Upper lobe of left lung (tissue), 6 donors: ENCODE data around the gene EYA4. TPM values are rescaled to one million over a fixed set of nuclear protein-coding genes. Genes with fewer than 3 reads are reported as not detected.

ENCODE experiments used
- ATAC-seq, 2 donors: fragments of 200-7000 bp; cut with Tn5 transposase; one replicate each; pipeline ENCODE4 v1.9.1; 2022; ENCODE audit warnings: mild to moderate bottlenecking in 2 of 2, moderate library complexity in 2 of 2; ENCODE audit not compliant: low FRiP score in 2 of 2
- DNase-seq, 2 donors: peaks; one replicate each; pipeline ENCODE4 v3.0.0-alpha.2; 2019 to 2020
- H3K27ac ChIP-seq, 4 donors: fragments of 200-600 bp; sonication (generic); one replicate each; pipeline ENCODE4 v1.5.1; 2016 to 2019
- H3K27me3 ChIP-seq, 4 donors: fragments of 200-600 bp; sonication (generic); one replicate each; pipeline ENCODE4 v1.5.1; 2017 to 2019
- H3K36me3 ChIP-seq, 4 donors: fragments of 200-600 bp; sonication (generic); one replicate each; pipeline ENCODE4 v1.5.1; 2016 to 2019
- H3K4me1 ChIP-seq, 4 donors: fragments of 200-600 bp; sonication (generic); one replicate each; pipeline ENCODE4 v1.5.1; 2018 to 2019
- H3K4me3 ChIP-seq, 4 donors: fragments of 200-600 bp; sonication (generic); one replicate each; pipeline ENCODE4 v1.5.1; 2017 to 2019; ENCODE audit warnings: mild to moderate bottlenecking in 2 of 4, moderate library complexity in 1 of 4
- H3K9me3 ChIP-seq, 4 donors: fragments of 200-600 bp; sonication (generic); one replicate each; pipeline ENCODE4 v1.5.1; 2018 to 2019
- CTCF ChIP-seq, 6 experiments: fragments of 450-650 bp in 4 of 6; fragments of 200-600 bp in 2 of 6; sonication (generic) in 2 of 6; IDR thresholded peaks; one replicate each; pipeline ENCODE4 v1.5.1; 2016 to 2019; ENCODE audit warnings: antibody characterized with exemption in 6 of 6
- EP300 ChIP-seq, 4 donors: sonication (generic); formaldehyde crosslinking; IDR thresholded peaks; one replicate each; pipeline ENCODE4 v1.5.1; 2017; ENCODE audit warnings: antibody characterized with exemption in 4 of 4, control low read depth in 2 of 4
- POLR2A ChIP-seq, 4 donors: fragments of 450-650 bp; IDR thresholded peaks; one replicate each; pipeline ENCODE4 v1.5.1; 2016 to 2017; ENCODE audit warnings: antibody characterized with exemption in 4 of 4, mild to moderate bottlenecking in 2 of 4
- POLR2AphosphoS5 ChIP-seq, 2 donors: sonication (generic); formaldehyde crosslinking; IDR thresholded peaks; one replicate each; pipeline ENCODE4 v1.5.1; 2017; ENCODE audit warnings: antibody characterized with exemption in 2 of 2
- WGBS, 2 donors: methylation state at CpG; one replicate each; pipeline ENCODE4 v1.1.5; 2017 to 2018; 5-methylcytosine and 5-hydroxymethylcytosine counted together
- total RNA-seq, 6 donors: library from RNA; depleted of rRNA in 4 of 6; stranded (reverse); fragments of >200 nt in 4 of 6; gene quantifications; one replicate each; pipeline versions ENCODE4 v1.1.0 to v1.2.1, GENCODE V29; 2016 to 2021
- donor health status: DM: no; HTN: no; CAD: no; lungs with moderate emphysema.
- donor health status: DM: no; HTN: yes; CAD: no; lungs with severe emphysema.

The EYA4 gene
- total RNA-seq, 6 donors from 2014 or later, result 1.0 to 8.9 (median 4.2) TPM

DNA sequence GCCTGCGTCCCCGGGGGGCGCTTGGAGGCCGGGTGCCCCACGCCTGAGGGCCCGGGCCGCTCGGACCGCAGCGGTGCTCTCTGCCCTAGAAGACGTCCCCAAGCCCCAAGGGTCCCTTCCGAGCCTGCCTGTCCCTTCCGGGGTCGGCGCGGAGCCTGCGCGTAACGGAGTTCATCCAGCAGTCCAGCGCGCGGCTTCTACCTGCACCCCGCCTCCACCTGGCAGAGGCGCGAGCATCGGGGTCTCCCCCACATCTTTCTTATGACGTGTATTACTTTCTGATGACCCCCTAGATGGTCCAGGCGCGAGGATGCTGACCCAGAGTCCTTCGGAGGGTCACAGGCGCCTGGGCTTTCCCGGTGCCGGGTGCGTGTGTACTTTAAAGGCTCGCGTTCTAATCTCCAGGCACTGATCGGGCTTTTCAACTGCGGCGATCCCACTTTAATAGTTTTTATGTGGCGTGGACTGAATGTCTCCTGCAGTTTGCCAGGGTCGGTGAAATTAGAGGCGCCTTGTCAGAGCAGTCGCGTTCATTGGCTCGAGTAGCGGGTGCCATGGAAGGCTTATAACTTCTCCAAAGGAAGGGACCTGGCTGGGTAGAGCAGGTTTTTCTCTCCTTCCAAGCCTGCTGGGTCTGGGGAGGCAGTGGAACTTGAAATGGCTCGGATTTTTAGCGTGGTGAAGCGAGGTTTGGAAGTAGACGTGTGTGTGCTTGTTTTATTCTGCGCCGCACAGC, 912 bp downstream of the EYA4 start:
- peak in 1 of 2 donors; percentile 58 for ATAC-seq
- WGBS, 2 donors, result 3 to 5% methylated on average over 18 to 30 of the region's 52 CpGs
- peak overlapping the region; percentile 6 to 54 (median 40) for H3K4me3 ChIP-seq
- H3K27me3 ChIP-seq, result peaks cover 0 to 30% (median 15%) of the 10 kb centered on the region in 4 donors
- no peaks in the 10 kb centered on the region for H3K9me3 ChIP-seq
- peak overlapping the region in 2 of 4 donors; percentile 31 to 61 for H3K27ac ChIP-seq
- TF ChIP-seq POLR2AphosphoS5 (IDR thresholded peaks at IDR 0.05), result no peak
- no peak for TF ChIP-seq EP300 (IDR thresholded peaks at IDR 0.05)
- no peak for TF ChIP-seq POLR2A (IDR thresholded peaks at IDR 0.05)
- TF ChIP-seq CTCF (IDR thresholded peaks at IDR 0.05), result no peak
- peaks cover 19 to 28% (median 22%) of the 10 kb centered on the region in 4 donors for H3K4me1 ChIP-seq
- DNase-seq, result peak in 1 of 2 donors; percentile 83
- H3K36me3 ChIP-seq, result no peaks in the 10 kb centered on the region

GRCh38 chr6:133242637-133243585, 1.8 kb downstream of the EYA4 start:
- TF ChIP-seq EP300 (IDR thresholded peaks at IDR 0.05), result no peak
- TF ChIP-seq POLR2AphosphoS5 (IDR thresholded peaks at IDR 0.05), result no peak
- TF ChIP-seq POLR2A (IDR thresholded peaks at IDR 0.05), result no peak
- TF ChIP-seq CTCF (IDR thresholded peaks at IDR 0.05), result no peak
- peak overlapping the region in 1 of 4 donors; percentile 61 for H3K27ac ChIP-seq
- peak in 1 of 2 donors; percentile 13 for DNase-seq
- peak overlapping the region in 3 of 4 donors; percentile 35 to 54 (median 46) for H3K4me3 ChIP-seq
- H3K36me3 ChIP-seq, result no peaks in the 10 kb centered on the region
- H3K27me3 ChIP-seq, result peaks cover 0 to 30% (median 15%) of the 10 kb centered on the region in 4 donors
- ATAC-seq, result peak in 1 of 2 donors; percentile 38
- peaks cover 19 to 28% (median 22%) of the 10 kb centered on the region in 4 donors for H3K4me1 ChIP-seq
- H3K9me3 ChIP-seq, result no peaks in the 10 kb centered on the region
- WGBS, 2 donors, result 8 to 10% methylated on average over 31 to 36 of the region's 36 CpGs

DNA sequence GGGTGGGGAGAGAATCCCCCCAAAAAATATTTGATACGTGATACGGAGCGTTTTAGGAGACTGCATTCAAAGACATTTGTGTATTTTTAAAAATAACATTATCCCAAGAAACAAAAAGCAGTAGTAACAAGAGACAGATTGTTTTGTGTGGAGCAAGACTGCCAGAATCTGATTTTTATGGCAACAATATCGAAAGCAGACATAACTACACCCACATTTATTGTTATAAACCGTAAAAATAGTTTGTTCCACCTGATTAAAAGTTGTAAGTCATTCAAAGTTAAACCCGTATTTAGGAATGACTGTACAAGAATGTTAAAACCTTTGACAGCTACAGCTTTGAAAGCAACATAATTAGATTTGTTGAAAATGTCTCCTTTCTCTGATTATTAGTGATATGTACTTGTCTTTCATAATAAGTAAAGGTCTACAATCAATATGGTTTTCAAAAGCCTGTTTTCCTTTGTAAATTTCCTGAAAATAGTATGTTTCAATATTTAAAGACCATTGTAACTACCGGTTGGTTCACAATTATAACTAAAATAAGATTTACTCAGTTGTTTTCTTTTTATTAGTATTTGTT, 2.7 kb downstream of the EYA4 start:
- Histone ChIP-seq H3K4me1 (peaks cover 19 to 28% (median 22%) of the 10 kb centered on the region in 4 donors), H3K9me3 (no peaks in the 10 kb centered on the region), H3K4me3 (no peak overlapping the region), H3K27me3 (peaks cover 0 to 30% (median 15%) of the 10 kb centered on the region in 4 donors), H3K36me3 (no peaks in the 10 kb centered on the region), H3K27ac (no peak overlapping the region)
- 18 to 26% methylated on average over 7 of the region's 7 CpGs for WGBS, 2 donors
- DNase-seq, result no peak
- TF ChIP-seq POLR2A (IDR thresholded peaks at IDR 0.05) (no peak), EP300 (IDR thresholded peaks at IDR 0.05) (no peak), CTCF (IDR thresholded peaks at IDR 0.05) (no peak), POLR2AphosphoS5 (IDR thresholded peaks at IDR 0.05) (no peak)
- ATAC-seq, result no peak

GRCh38 chr6:133244519-133244918, 3.4 kb downstream of the EYA4 start:
- H3K27ac ChIP-seq, result no peak overlapping the region
- DNase-seq (no peak), ATAC-seq (no peak)
- no peaks in the 10 kb centered on the region for H3K36me3 ChIP-seq
- no peak overlapping the region for H3K4me3 ChIP-seq
- no peaks in the 10 kb centered on the region for H3K9me3 ChIP-seq
- peaks cover 19 to 28% (median 22%) of the 10 kb centered on the region in 4 donors for H3K4me1 ChIP-seq
- no peak for TF ChIP-seq POLR2A (IDR thresholded peaks at IDR 0.05)
- TF ChIP-seq POLR2AphosphoS5 (IDR thresholded peaks at IDR 0.05), result no peak
- no peak for TF ChIP-seq EP300 (IDR thresholded peaks at IDR 0.05)
- TF ChIP-seq CTCF (IDR thresholded peaks at IDR 0.05), result no peak
- 35 to 42% methylated on average over 4 of the region's 4 CpGs for WGBS, 2 donors
- peaks cover 0 to 30% (median 15%) of the 10 kb centered on the region in 4 donors for H3K27me3 ChIP-seq
